Naive thymus-derived CD8-positive, alpha-beta T cell (primary cell): ENCODE measurements around the gene PPP5C. TPM values are rescaled to one million over a fixed set of nuclear protein-coding genes. Genes with fewer than 3 reads are reported as not detected.

Source experiments
- ATAC-seq, 2 donors: fragments of 150-1000 bp; cut with Tn5 transposase in 1 of 2; sonication (Bioruptor Pico), chemical (Tn5 transposase) in 1 of 2; 1 replicate in 1 of 2; 2 replicates in 1 of 2; pipeline ENCODE4 v1.10.0; 2021; ENCODE audit warnings: mild to moderate bottlenecking in 2 of 2, moderate library complexity in 2 of 2
- POLR2A ChIA-PET: fragments of 350-600 bp; sonication (Branson Sonifier 250); formaldehyde crosslinking; loops from one replicate; lab custom pipeline; 2021; ENCODE audit warnings: antibody characterized with exemption; lab: Charles Lee
- DNase-seq, 10 donors: peaks; one replicate each; pipeline versions ENCODE4 v3.0.0 to v3.0.0-alpha.2; 2020 to 2022
- H3K27ac Mint-ChIP-seq, 10 donors: one replicate each; pipeline ENCODE4 v1.8.0; 2020 to 2022; ENCODE audit warnings: mild to moderate bottlenecking in 10 of 10, mixed read lengths in 10 of 10, moderate library complexity in 4 of 10, inconsistent platforms in 1 of 10
- H3K27me3 Mint-ChIP-seq, 5 donors: one replicate each; pipeline ENCODE4 v1.8.0; 2021 to 2022; ENCODE audit warnings: mixed read lengths in 5 of 5
- H3K36me3 Mint-ChIP-seq, 3 donors: one replicate each; pipeline ENCODE4 v1.8.0; 2020 to 2022; ENCODE audit warnings: mixed read lengths in 3 of 3, mild to moderate bottlenecking in 2 of 3, inconsistent platforms in 1 of 3
- H3K4me1 Mint-ChIP-seq, 4 donors: one replicate each; pipeline ENCODE4 v1.8.0; 2021 to 2022; ENCODE audit warnings: mixed read lengths in 4 of 4
- H3K4me3 Mint-ChIP-seq, 10 donors: one replicate each; pipeline ENCODE4 v1.8.0; 2020 to 2022; ENCODE audit warnings: mild to moderate bottlenecking in 10 of 10, mixed read lengths in 10 of 10, moderate library complexity in 6 of 10, inconsistent platforms in 1 of 10
- H3K9me3 Mint-ChIP-seq, 9 donors: one replicate each; pipeline ENCODE4 v1.8.0; 2020 to 2022; ENCODE audit warnings: mixed read lengths in 9 of 9, mild to moderate bottlenecking in 3 of 9, inconsistent platforms in 1 of 9, moderate library complexity in 1 of 9
- polyA plus RNA-seq, 3 donors: library from polyadenylated mRNA; unstranded; fragments of 300-500 nt; fragmentation: Illumina TruSeq; gene quantifications; one replicate each; pipeline ENCODE4 v1.2.3, GENCODE V29; 2021
- total RNA-seq, 8 experiments: library from RNA in 2 of 8; stranded (reverse) in 2 of 8; gene quantifications; one replicate each; pipeline ENCODE4 v1.2.3 and lab custom pipeline; 2021 to 2026

PPP5C gene
- 10 to 100 TPM; 47.3 to 47.7 TPM for total RNA-seq
- 10 to 100 TPM; 20.8 to 35.7 (median 31.0) TPM for polyA plus RNA-seq
- total RNA-seq (lab: John Stamatoyannopoulos, UW), result 29.2 to 111 (median 35.2) reads per million in 6 experiments

- H3K36me3 Mint-ChIP-seq, result no peaks in the 10 kb centered on the region
- no peaks in the 10 kb centered on the region for H3K9me3 Mint-ChIP-seq
- peak within 1 kb of the TSS; percentile 91 to 98 (median 94) for H3K27ac Mint-ChIP-seq
- DNase-seq (peak; percentile 69 to 85 (median 80)), ATAC-seq (peak; percentile 74 to 85)
- no peaks in the 10 kb centered on the region for H3K27me3 Mint-ChIP-seq
- H3K4me3 Mint-ChIP-seq, result peak within 1 kb of the TSS; percentile 88 to 98 (median 92)
- POLR2A ChIA-PET, result interaction anchor here (0.5 kb wide), 1 partner anchor 366 kb away, joined by 3 read pairs; no protein-coding TSS in a partner anchor
- H3K4me1 Mint-ChIP-seq, result peaks cover 44 to 59% (median 57%) of the 10 kb centered on the region in 4 donors
Measured at GRCh38 chr19:46346821-46347571, at the start of gene PPP5C. Gene PPP5C (plus strand): TSS chr19:46347087. CDS start chr19:46347097, 10 bp downstream.

DNA sequence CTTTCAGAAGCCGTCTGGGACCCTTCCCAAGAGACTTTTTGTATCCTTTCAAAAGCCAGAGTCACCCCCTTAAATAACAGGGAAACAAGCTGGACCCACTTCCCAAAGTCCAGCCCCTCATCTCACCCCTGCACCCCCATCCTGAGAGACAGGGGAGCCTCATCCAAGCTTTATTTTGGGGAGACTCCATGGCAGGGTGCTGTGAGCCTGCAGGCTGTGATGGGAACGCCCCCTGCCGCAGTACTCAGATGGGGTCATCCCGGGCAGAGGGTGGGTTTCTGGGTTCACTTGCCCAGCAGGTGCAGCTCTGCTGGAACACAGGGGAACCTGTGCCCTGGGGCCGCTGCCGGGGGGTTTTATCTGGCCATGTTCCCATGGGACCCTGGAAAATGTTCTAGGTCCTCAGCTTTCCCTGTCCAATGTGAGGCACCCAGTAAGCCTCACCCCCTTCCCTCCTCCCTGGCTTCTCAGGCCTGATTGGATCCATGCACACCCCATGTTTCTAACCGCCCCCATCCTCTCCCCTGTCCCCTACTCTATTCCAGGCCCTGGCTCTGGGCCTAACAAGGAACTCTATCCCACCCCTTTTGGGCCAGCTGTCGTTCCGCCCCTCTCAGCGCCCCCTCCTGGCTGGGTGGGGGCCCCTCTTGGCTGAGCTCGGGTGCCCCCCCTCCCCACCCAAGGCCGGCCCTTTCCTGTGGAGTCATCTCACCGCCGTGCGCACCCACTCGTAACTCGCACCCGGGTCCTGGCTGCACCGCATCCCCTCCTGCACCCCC lies 49.0 kb upstream of the PPP5C start:
- Mint-ChIP-seq H3K27ac (no peak overlapping the region), H3K4me3 (peak overlapping the region in 1 of 10 donors; percentile 22), H3K27me3 (peaks cover 16 to 51% (median 23%) of the 10 kb centered on the region in 5 donors), H3K36me3 (no peaks in the 10 kb centered on the region), H3K4me1 (peaks cover 0 to 20% (median 5%) of the 10 kb centered on the region in 4 donors), H3K9me3 (peaks cover 0 to 2% (median 0%) of the 10 kb centered on the region in 9 donors)
- DNase-seq (no peak), ATAC-seq (no peak)
- POLR2A ChIA-PET, result no interaction called here

DNA sequence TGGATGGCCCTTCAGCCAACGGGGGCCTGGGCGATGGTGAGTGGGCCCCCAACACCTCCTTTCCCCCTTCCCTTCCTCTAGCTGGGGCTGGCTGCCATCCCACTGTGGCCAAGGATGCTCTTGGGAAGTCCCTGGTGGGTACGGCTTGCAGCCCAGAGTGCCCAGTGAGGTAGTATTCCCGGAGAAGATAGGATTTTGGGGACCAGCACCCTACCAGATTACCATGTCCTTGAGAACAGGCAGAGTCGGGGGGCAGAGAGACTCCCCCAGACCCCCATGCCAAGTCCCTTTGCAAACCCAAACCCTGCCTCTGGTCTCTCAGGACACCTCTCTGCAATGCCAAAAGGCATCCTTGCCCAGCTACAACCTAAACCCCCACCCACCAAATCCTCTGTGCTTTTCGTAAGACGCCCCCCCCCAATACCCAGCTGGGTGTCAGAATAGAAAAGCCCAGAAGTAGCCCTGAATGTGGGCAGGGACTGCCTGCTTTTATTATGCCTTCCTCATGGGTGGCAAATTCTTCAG lies 48.3 kb upstream of the PPP5C start:
- Mint-ChIP-seq H3K9me3 (peaks cover 0 to 2% (median 0%) of the 10 kb centered on the region in 9 donors), H3K27me3 (peaks cover 16 to 51% (median 23%) of the 10 kb centered on the region in 5 donors), H3K4me1 (peaks cover 0 to 20% (median 5%) of the 10 kb centered on the region in 4 donors), H3K4me3 (no peak overlapping the region), H3K36me3 (no peaks in the 10 kb centered on the region), H3K27ac (no peak overlapping the region)
- POLR2A ChIA-PET, result no interaction called here
- ATAC-seq, result no peak
- no peak for DNase-seq

DNA sequence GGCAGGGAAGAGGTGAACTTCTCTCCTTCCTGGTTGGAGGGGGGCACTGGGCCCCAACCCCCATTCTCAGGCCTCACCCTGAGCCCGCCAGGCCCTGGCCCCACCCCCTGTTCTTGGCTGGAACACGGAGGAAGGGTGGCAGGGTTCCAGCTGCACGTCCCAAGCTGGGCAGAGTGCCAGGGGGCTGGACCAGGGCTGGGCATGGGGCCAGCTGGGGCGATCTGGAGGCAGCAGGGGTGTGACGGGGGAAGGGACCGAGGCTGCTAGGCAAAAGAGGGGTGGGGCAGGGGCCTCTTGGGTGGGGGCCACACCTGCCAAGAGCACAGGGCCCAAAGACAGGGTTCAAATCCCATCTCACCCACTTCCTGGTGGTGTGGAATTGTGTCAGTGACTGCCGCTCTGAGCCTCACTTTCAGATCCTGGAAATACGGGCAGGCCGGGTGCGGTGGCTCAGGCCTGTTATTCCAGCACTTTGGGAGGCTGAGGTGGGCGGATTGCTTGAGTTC lies 47.8 kb upstream of the PPP5C start:
- no peak for ATAC-seq
- Mint-ChIP-seq H3K27ac (no peak overlapping the region), H3K9me3 (peaks cover 0 to 2% (median 0%) of the 10 kb centered on the region in 9 donors)

GRCh38 chr19:46299695-46300094 lies 47.2 kb upstream of the PPP5C start:
- peaks cover 0 to 20% (median 5%) of the 10 kb centered on the region in 4 donors for H3K4me1 Mint-ChIP-seq
- H3K27ac Mint-ChIP-seq, result no peak overlapping the region
- ATAC-seq (no peak), DNase-seq (no peak)
- H3K36me3 Mint-ChIP-seq, result no peaks in the 10 kb centered on the region
- no peak overlapping the region for H3K4me3 Mint-ChIP-seq
- peaks cover 0 to 4% (median 0%) of the 10 kb centered on the region in 9 donors for H3K9me3 Mint-ChIP-seq
- POLR2A ChIA-PET, result no interaction called here
- peaks cover 11 to 42% (median 17%) of the 10 kb centered on the region in 5 donors for H3K27me3 Mint-ChIP-seq

More for the DNA sequence above, 47.8 kb upstream of the PPP5C start:
- H3K4me1 Mint-ChIP-seq, result peaks cover 0 to 20% (median 5%) of the 10 kb centered on the region in 4 donors
- peaks cover 16 to 49% (median 23%) of the 10 kb centered on the region in 5 donors for H3K27me3 Mint-ChIP-seq
- no peak for DNase-seq
- no peak overlapping the region for H3K4me3 Mint-ChIP-seq
- H3K36me3 Mint-ChIP-seq, result no peaks in the 10 kb centered on the region
- POLR2A ChIA-PET, result no interaction called here

DNA sequence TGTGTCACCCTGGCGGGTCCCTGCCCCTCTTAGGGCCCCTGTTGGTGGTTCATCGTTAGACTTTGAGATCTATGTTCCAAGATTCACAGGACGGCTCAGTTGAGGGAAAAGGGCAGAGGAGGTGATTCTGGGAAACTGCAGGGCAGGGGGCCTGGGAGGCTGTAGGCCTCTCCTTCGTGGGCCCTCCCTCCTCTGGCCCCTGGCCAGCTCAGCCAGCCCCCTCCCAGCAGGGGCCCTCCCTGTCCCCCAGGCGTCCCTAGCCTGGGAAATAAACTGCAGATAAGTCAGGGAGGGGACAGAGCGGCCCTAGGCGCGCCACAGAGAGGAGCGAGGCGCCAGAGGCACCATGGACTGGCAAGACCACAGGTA lies 43.6 kb upstream of the PPP5C start:
- Mint-ChIP-seq H3K27ac (no peak overlapping the region), H3K4me1 (peaks cover 0 to 7% (median 2%) of the 10 kb centered on the region in 4 donors), H3K9me3 (peaks cover 4 to 20% (median 10%) of the 10 kb centered on the region in 9 donors), H3K4me3 (no peak overlapping the region), H3K27me3 (peaks cover 0 to 17% (median 4%) of the 10 kb centered on the region in 5 donors), H3K36me3 (peaks cover 0 to 14% (median 5%) of the 10 kb centered on the region in 3 donors)
- POLR2A ChIA-PET, result no interaction called here
- ATAC-seq, result no peak
- DNase-seq, result no peak

DNA sequence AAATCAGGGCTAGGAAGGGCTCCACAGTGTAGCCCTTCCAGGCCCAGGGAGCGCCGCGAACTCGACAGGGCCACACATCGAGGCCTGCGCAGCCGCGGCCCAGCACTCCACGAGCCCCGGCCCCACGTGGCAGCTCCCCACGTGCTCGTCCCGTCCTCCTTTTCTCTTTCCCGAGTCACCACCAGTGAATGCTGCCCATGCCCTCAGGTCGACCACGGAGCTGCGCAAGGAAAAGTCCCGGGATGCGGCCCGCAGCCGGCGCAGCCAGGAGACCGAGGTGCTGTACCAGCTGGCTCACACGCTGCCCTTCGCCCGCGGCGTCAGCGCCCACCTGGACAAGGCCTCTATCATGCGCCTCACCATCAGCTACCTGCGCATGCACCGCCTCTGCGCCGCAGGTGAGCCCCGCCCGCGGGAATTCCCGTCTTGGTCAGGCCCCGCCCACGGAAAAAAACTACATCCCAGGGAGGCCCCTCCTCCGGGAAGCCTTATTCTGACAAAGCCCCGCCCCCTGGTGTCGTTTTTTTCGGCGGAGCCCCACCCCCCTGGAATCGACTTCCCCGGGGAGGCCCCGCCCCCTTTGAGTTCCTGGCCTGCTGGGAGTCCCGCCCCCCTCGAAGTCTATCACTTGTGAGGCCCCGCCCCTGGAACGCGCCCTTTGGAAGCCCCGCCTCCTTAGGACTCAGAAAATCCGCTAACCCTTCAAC lies 43.0 kb upstream of the PPP5C start:
- Mint-ChIP-seq H3K36me3 (peaks cover 0 to 14% (median 5%) of the 10 kb centered on the region in 3 donors), H3K27me3 (peaks cover 0 to 12% (median 2%) of the 10 kb centered on the region in 5 donors), H3K4me3 (no peak overlapping the region), H3K9me3 (peaks cover 4 to 20% (median 10%) of the 10 kb centered on the region in 9 donors), H3K27ac (no peak overlapping the region), H3K4me1 (peaks cover 0 to 2% (median under 1%) of the 10 kb centered on the region in 4 donors)
- DNase-seq (no peak), ATAC-seq (no peak)
- POLR2A ChIA-PET, result no interaction called here

- Mint-ChIP-seq H3K27me3 (peaks cover 0 to 1% (median 0%) of the 10 kb centered on the region in 5 donors), H3K27ac (no peak overlapping the region), H3K4me1 (no peaks in the 10 kb centered on the region), H3K9me3 (peaks cover 4 to 20% (median 10%) of the 10 kb centered on the region in 9 donors), H3K36me3 (peaks cover 2 to 14% (median 5%) of the 10 kb centered on the region in 3 donors), H3K4me3 (no peak overlapping the region)
- ATAC-seq (no peak), DNase-seq (no peak)
- POLR2A ChIA-PET, result no interaction called here
Measured at GRCh38 chr19:46306501-46306900, 40.4 kb upstream of the PPP5C start.

GRCh38 chr19:46308510-46308909 lies 38.4 kb upstream of the PPP5C start:
- ATAC-seq (no peak), DNase-seq (no peak)
- Mint-ChIP-seq H3K4me3 (no peak overlapping the region), H3K9me3 (peaks cover 4 to 20% (median 10%) of the 10 kb centered on the region in 9 donors), H3K4me1 (no peaks in the 10 kb centered on the region), H3K27ac (no peak overlapping the region), H3K36me3 (peaks cover 2 to 14% (median 5%) of the 10 kb centered on the region in 3 donors), H3K27me3 (peaks cover 0 to 1% (median 0%) of the 10 kb centered on the region in 5 donors)
- POLR2A ChIA-PET, result no interaction called here

GRCh38 chr19:46309056-46309455 lies 37.8 kb upstream of the PPP5C start:
- Mint-ChIP-seq H3K4me3 (no peak overlapping the region), H3K27me3 (peaks cover 0 to 1% (median 0%) of the 10 kb centered on the region in 5 donors), H3K4me1 (no peaks in the 10 kb centered on the region), H3K36me3 (peaks cover 2 to 14% (median 5%) of the 10 kb centered on the region in 3 donors), H3K9me3 (peaks cover 4 to 20% (median 10%) of the 10 kb centered on the region in 9 donors), H3K27ac (no peak overlapping the region)
- POLR2A ChIA-PET, result no interaction called here
- no peak for ATAC-seq
- no peak for DNase-seq

DNA sequence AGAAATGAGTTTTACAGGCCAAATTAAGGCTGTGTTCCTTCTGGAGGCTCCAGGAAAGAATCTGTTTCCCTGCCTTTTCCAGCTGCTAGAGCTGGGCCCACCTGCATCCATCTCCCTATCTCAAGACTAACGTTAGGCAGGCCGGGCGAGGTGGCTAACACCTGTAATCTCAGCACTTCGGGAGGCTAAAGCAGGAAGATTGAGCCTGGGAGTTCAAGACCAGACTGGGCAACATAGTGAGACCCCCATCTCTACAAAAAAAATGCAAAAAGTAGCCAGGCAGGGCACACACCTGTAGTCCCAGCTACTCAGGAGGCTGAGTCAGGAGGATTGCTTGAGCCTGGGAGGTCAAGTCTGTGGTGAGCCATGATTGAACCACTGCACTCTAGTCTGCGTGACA lies 35.4 kb upstream of the PPP5C start:
- no peak overlapping the region for H3K4me3 Mint-ChIP-seq
- DNase-seq (no peak), ATAC-seq (no peak)
- H3K27me3 Mint-ChIP-seq, result peaks cover 0 to 1% (median 0%) of the 10 kb centered on the region in 5 donors
- H3K27ac Mint-ChIP-seq, result no peak overlapping the region
- peaks cover 0 to 8% (median 3%) of the 10 kb centered on the region in 9 donors for H3K9me3 Mint-ChIP-seq
- H3K4me1 Mint-ChIP-seq, result no peaks in the 10 kb centered on the region
- POLR2A ChIA-PET, result no interaction called here
- peaks cover 2 to 5% (median 3%) of the 10 kb centered on the region in 3 donors for H3K36me3 Mint-ChIP-seq
